ENCODE results near the gene CLEC4G. TPM values are rescaled to one million over a fixed set of nuclear protein-coding genes. Genes with fewer than 3 reads are reported as not detected.
"Not testable (repeated sequence)": the region's sequence is repeated elsewhere in the genome, so short reads cannot be mapped to it uniquely, and the experiment has no call there.

The CLEC4G gene
- total RNA-seq, 2 donors from 2014 or later = not detected

- peaks cover 2 to 9% of the 10 kb centered on the region in 2 donors for H3K9me3 Mint-ChIP-seq
- DNase-seq (no peak), ATAC-seq (replicated peaks in 1 of 2) (no peak)
- no peak overlapping the region for H3K4me3 Mint-ChIP-seq
- peaks cover 5% of the 10 kb centered on the region for H3K4me1 Mint-ChIP-seq (ENCODE audit: low read depth)
- no peak overlapping the region for H3K27ac Mint-ChIP-seq
- peaks cover 40% of the 10 kb centered on the region for H3K27me3 Mint-ChIP-seq (ENCODE audit: low read depth)
- peaks cover 2 to 10% of the 10 kb centered on the region in 2 donors for H3K36me3 Mint-ChIP-seq (ENCODE audit: insufficient read depth in 2 of 2)
Observed at GRCh38 chr19:7763696-7764095, 31.8 kb upstream of the CLEC4G start.

GRCh38 chr19:7762719-7763293 is 30.9 kb upstream of the CLEC4G start, which contains the start of gene CLEC4M:
CLEC4M (plus strand) TSS chr19:7763243; CDS start chr19:7763267, 24 bp downstream.
- Mint-ChIP-seq H3K4me3 (no peak within 1 kb of the TSS), H3K27me3 (ENCODE audit: low read depth) (peaks cover 31% of the 10 kb centered on the region), H3K9me3 (peaks cover 6 to 9% of the 10 kb centered on the region in 2 donors), H3K4me1 (ENCODE audit: low read depth) (peaks cover 5% of the 10 kb centered on the region), H3K36me3 (ENCODE audit: insufficient read depth in 2 of 2) (peaks cover 5 to 17% of the 10 kb centered on the region in 2 donors), H3K27ac (no peak within 1 kb of the TSS)
- DNase-seq (no peak), ATAC-seq (replicated peaks in 1 of 2) (no peak)

- ATAC-seq (replicated peaks in 1 of 2) (no peak), DNase-seq (no peak)
- Mint-ChIP-seq H3K4me1 (ENCODE audit: low read depth) (peaks cover 11% of the 10 kb centered on the region), H3K36me3 (ENCODE audit: insufficient read depth in 2 of 2) (peaks cover 23 to 44% of the 10 kb centered on the region in 2 donors), H3K27ac (no peak overlapping the region), H3K4me3 (no peak overlapping the region), H3K27me3 (ENCODE audit: low read depth) (peaks cover 14% of the 10 kb centered on the region), H3K9me3 (peaks cover 26 to 27% of the 10 kb centered on the region in 2 donors)
Observed at GRCh38 chr19:7759156-7759555, 27.2 kb upstream of the CLEC4G start.

GRCh38 chr19:7757358-7757757 is 25.4 kb upstream of the CLEC4G start:
- H3K9me3 Mint-ChIP-seq = peaks cover 27 to 29% of the 10 kb centered on the region in 2 donors
- ATAC-seq (replicated peaks in 1 of 2) = no peak
- H3K36me3 Mint-ChIP-seq (ENCODE audit: insufficient read depth in 2 of 2) = peaks cover 27 to 48% of the 10 kb centered on the region in 2 donors
- peaks cover 15% of the 10 kb centered on the region for H3K4me1 Mint-ChIP-seq (ENCODE audit: low read depth)
- peaks cover 3% of the 10 kb centered on the region for H3K27me3 Mint-ChIP-seq (ENCODE audit: low read depth)
- no peak for DNase-seq
- H3K27ac Mint-ChIP-seq = no peak overlapping the region
- H3K4me3 Mint-ChIP-seq = no peak overlapping the region

- peaks cover 29 to 53% of the 10 kb centered on the region in 2 donors for H3K36me3 Mint-ChIP-seq (ENCODE audit: insufficient read depth in 2 of 2)
- H3K27ac Mint-ChIP-seq = no peak overlapping the region
- no peaks in the 10 kb centered on the region for H3K27me3 Mint-ChIP-seq (ENCODE audit: low read depth)
- no peak overlapping the region for H3K4me3 Mint-ChIP-seq
- no peak for DNase-seq
- no peak for ATAC-seq (replicated peaks in 1 of 2)
- H3K4me1 Mint-ChIP-seq (ENCODE audit: low read depth) = peaks cover 23% of the 10 kb centered on the region
- peaks cover 28 to 30% of the 10 kb centered on the region in 2 donors for H3K9me3 Mint-ChIP-seq
Observed at GRCh38 chr19:7756258-7756657, 24.3 kb upstream of the CLEC4G start.

- Mint-ChIP-seq H3K4me1 (ENCODE audit: low read depth) (peaks cover 37% of the 10 kb centered on the region), H3K27ac (peak overlapping the region; percentile 66), H3K36me3 (ENCODE audit: insufficient read depth in 2 of 2) (peaks cover 27 to 38% of the 10 kb centered on the region in 2 donors), H3K9me3 (peaks cover 21 to 23% of the 10 kb centered on the region in 2 donors), H3K27me3 (ENCODE audit: low read depth) (peaks cover 23% of the 10 kb centered on the region), H3K4me3 (no peak overlapping the region)
- peak; percentile 54 to 72 for DNase-seq
- ATAC-seq (replicated peaks in 1 of 2) = peak; percentile 98
Observed at GRCh38 chr19:7751157-7751783, 19.4 kb upstream of the CLEC4G start.

- ATAC-seq (replicated peaks in 1 of 2) (no peak), DNase-seq (no peak)
- Mint-ChIP-seq H3K9me3 (peaks cover 9 to 10% of the 10 kb centered on the region in 2 donors), H3K4me3 (no peak overlapping the region), H3K27ac (no peak overlapping the region), H3K4me1 (ENCODE audit: low read depth) (peaks cover 34% of the 10 kb centered on the region), H3K36me3 (ENCODE audit: insufficient read depth in 2 of 2) (peaks cover 16 to 20% of the 10 kb centered on the region in 2 donors), H3K27me3 (ENCODE audit: low read depth) (peaks cover 35% of the 10 kb centered on the region)
Observed at GRCh38 chr19:7748756-7749155, 16.8 kb upstream of the CLEC4G start.

GRCh38 chr19:7748171-7748570 is 16.3 kb upstream of the CLEC4G start:
- Mint-ChIP-seq H3K27me3 (ENCODE audit: low read depth) (peaks cover 41% of the 10 kb centered on the region), H3K27ac (no peak overlapping the region), H3K4me1 (ENCODE audit: low read depth) (peaks cover 34% of the 10 kb centered on the region), H3K9me3 (peaks cover 9% of the 10 kb centered on the region in 2 donors), H3K4me3 (no peak overlapping the region), H3K36me3 (ENCODE audit: insufficient read depth in 2 of 2) (peaks cover 13 to 17% of the 10 kb centered on the region in 2 donors)
- no peak for DNase-seq
- no peak for ATAC-seq (replicated peaks in 1 of 2)

- H3K36me3 Mint-ChIP-seq (ENCODE audit: insufficient read depth in 2 of 2) = peaks cover 13 to 15% of the 10 kb centered on the region in 2 donors
- H3K9me3 Mint-ChIP-seq = peaks cover 8 to 9% of the 10 kb centered on the region in 2 donors
- H3K27ac Mint-ChIP-seq = no peak within 1 kb of the TSS
- peaks cover 49% of the 10 kb centered on the region for H3K27me3 Mint-ChIP-seq (ENCODE audit: low read depth)
- no peak for ATAC-seq (replicated peaks in 1 of 2)
- peaks cover 30% of the 10 kb centered on the region for H3K4me1 Mint-ChIP-seq (ENCODE audit: low read depth)
- no peak within 1 kb of the TSS for H3K4me3 Mint-ChIP-seq
- no peak for DNase-seq
Observed at GRCh38 chr19:7746903-7747884, 15.3 kb upstream of the CLEC4G start, which contains the start of gene CD209. CD209 (minus strand) TSS chr19:7747534; CDS start chr19:7747511, 23 bp downstream.

GRCh38 chr19:7746306-7746705 is 14.4 kb upstream of the CLEC4G start:
- H3K4me3 Mint-ChIP-seq; H3K9me3 Mint-ChIP-seq; DNase-seq; ATAC-seq (replicated peaks in 1 of 2); H3K27ac Mint-ChIP-seq: not testable (repeated sequence)
- Mint-ChIP-seq H3K36me3 (ENCODE audit: insufficient read depth in 2 of 2) (peaks cover 11 to 12% of the 10 kb centered on the region in 2 donors), H3K27me3 (ENCODE audit: low read depth) (peaks cover 56% of the 10 kb centered on the region), H3K4me1 (ENCODE audit: low read depth) (peaks cover 24% of the 10 kb centered on the region)

- peaks cover 12% of the 10 kb centered on the region for H3K4me1 Mint-ChIP-seq (ENCODE audit: low read depth)
- H3K36me3 Mint-ChIP-seq (ENCODE audit: insufficient read depth in 2 of 2) = peaks cover 3 to 5% of the 10 kb centered on the region in 2 donors
- no peak overlapping the region for H3K27ac Mint-ChIP-seq
- H3K9me3 Mint-ChIP-seq = peaks cover 2 to 3% of the 10 kb centered on the region in 2 donors
- ATAC-seq (replicated peaks in 1 of 2) = no peak
- peaks cover 63% of the 10 kb centered on the region for H3K27me3 Mint-ChIP-seq (ENCODE audit: low read depth)
- H3K4me3 Mint-ChIP-seq = no peak overlapping the region
- DNase-seq = no peak
Observed at GRCh38 chr19:7744871-7745650, 13.2 kb upstream of the CLEC4G start.

GRCh38 chr19:7744199-7744786 is 12.4 kb upstream of the CLEC4G start:
- ATAC-seq (replicated peaks in 1 of 2) = no peak
- Mint-ChIP-seq H3K4me3 (no peak overlapping the region), H3K36me3 (ENCODE audit: insufficient read depth in 2 of 2) (peaks cover 3% of the 10 kb centered on the region in 2 donors), H3K27me3 (ENCODE audit: low read depth) (peaks cover 68% of the 10 kb centered on the region), H3K4me1 (ENCODE audit: low read depth) (peaks cover 10% of the 10 kb centered on the region), H3K27ac (no peak overlapping the region), H3K9me3 (peaks cover 2 to 3% of the 10 kb centered on the region in 2 donors)
- DNase-seq = no peak
